HG03442 (cell line): Measurements from ENCODE around the gene CACNA1B.
"Not testable (repeated sequence)": the region's sequence is repeated elsewhere in the genome, so short reads cannot be mapped to it uniquely, and the experiment has no call there.

Experiments
- ATAC-seq: cut with Tn5 transposase; IDR thresholded peaks from one replicate; pipeline ENCODE4 v1.9.1; 2021; ENCODE audit warnings: mild to moderate bottlenecking, moderate library complexity; ENCODE audit not compliant: unreplicated experiment

Gene CACNA1B

DNA sequence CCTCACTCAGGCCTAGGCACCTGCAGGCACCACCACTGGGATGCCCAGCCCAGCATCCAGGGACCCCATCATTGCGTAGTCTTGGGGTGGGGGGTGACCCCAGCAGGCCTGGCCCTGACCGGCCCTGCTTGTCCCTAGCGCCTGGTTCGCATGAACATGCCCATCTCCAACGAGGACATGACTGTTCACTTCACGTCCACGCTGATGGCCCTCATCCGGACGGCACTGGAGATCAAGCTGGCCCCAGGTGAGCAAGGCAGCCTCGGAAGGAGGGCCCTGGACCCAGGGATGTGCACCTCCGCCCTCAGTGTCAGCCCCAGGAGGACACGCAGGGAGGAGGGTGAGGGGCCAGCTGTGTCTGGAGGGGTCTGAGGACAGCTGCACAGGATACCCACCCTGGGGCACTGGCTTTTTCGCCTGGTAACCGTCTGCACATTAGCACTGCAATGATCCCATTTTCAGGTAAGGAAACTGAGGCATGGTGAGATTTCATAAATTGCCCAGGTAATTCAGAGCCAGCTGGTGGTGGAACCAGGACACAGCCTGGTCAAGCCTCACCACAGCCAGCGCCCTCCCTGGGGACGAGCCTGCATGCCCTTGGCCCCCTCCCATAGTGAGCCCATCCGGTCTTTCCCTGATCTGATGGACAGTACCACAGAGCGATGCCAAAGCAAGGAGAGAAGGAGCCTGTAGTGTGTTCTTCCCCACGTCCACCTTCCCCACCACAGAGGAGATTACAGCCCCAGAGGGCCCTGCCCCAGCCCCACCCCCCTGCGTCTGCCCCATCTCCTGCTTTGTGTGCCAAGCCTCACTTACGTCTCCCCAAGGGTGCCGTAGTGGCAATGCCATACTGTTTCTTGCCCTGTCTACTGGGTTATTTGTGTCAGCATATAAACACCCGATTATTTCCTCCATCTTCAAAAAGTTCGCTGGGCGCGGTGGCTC, 228.3 kb downstream of the CACNA1B start:
- ATAC-seq: no peak

DNA sequence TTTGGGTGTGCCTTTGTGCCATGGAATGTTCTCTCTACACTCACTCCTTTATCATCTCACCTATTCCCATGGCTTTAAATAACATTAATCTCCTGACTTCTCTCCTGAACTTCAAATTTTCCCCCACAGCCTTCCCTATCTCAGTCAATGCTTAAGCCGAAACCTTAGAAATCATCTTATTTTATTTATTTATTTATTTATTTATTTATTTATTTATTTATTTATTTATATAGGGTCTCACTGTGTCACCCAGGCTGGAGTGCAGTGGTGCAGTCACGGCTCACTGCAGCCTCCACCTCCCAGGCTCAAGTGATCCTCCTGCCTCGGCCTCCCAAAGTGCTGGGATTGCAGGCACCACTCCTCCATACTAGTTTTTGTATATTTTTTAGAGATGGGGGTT, 229.5 kb downstream of the CACNA1B start:
- not testable (repeated sequence) for ATAC-seq

DNA sequence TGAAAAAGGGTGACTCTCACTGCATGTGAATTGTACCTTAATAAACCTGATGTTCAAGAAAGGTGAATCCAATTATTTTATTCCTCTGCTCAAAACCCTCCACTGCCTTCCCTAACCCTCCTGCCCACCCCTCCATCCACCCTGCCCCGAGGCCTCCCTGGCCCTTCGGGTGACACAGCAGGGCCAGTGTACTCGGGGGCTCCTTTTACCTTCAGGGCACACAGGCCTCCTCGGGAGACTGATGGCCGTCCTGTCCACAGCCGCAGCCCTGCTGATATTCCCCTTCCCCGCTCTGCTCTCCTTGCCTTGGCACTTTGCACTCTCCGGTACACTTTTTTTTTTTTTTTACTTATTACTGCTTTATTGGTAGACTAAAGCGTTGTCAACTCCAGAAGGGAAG, 234.0 kb downstream of the CACNA1B start:
- ATAC-seq: no peak

DNA sequence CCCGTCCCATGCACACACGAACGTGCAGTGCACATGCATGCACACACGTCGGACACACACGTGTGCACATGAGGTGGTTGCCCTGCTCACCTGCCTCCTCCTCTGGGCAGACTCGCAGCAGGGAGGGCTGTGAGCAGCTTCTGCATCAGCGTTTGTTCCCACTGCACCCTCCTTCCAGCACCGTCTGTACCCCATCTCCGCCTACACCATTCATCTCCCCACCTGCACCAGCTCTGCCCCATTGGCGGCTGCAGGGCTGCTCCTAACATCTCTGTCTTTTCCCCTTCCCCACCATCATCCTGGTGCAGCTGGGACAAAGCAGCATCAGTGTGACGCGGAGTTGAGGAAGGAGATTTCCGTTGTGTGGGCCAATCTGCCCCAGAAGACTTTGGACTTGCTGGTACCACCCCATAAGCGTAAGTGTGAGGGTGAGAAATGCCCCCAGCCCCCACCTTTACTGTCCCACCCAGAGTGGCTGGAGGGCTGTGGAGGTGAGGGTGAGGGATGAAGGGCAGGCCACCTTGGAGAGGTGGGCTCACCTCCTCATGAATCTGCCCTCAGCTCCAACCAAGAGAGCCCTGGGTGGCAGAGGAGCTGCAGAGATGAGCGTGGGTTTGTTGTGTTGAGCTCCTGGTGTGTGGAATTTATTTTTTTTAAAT, 234.6 kb downstream of the CACNA1B start:
- no peak for ATAC-seq

DNA sequence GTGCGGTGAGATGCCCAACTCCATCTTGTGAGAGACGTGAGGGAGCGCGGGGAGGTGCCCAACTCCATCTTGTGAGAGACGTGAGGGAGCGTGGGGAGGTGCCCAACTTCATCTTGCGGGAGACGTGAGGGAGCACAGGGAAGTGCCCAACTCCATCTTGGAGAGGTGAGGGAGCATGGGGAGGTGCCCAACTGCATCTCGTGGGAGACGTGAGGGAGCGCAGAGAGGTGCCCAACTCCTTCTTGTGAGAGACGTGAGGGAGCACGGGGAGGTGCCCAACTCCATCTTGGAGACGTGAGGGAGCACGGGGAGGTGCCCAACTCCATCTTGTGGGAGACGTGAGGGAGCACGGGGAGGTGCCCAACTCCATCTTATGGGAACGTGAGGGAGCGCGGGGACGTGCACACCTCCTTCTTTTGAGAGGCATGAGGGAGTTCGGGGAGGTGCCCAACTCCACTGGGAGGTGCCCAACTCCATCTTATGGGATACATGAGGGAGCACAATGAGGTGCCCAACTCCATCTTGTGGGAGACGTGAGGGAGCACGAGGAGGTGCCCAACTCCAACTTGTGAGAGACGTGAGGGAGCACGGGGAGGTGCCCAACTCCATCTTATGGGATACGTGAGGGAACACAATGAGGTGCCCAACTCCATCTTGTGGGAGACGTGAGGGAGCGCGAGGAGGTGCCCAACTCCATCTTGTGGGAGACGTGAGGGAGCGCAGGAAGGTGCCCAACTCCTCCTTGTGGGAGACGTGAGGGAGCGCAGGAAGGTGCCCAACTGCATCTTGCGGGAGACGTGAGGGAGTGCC, 235.4 kb downstream of the CACNA1B start:
- ATAC-seq: no peak

DNA sequence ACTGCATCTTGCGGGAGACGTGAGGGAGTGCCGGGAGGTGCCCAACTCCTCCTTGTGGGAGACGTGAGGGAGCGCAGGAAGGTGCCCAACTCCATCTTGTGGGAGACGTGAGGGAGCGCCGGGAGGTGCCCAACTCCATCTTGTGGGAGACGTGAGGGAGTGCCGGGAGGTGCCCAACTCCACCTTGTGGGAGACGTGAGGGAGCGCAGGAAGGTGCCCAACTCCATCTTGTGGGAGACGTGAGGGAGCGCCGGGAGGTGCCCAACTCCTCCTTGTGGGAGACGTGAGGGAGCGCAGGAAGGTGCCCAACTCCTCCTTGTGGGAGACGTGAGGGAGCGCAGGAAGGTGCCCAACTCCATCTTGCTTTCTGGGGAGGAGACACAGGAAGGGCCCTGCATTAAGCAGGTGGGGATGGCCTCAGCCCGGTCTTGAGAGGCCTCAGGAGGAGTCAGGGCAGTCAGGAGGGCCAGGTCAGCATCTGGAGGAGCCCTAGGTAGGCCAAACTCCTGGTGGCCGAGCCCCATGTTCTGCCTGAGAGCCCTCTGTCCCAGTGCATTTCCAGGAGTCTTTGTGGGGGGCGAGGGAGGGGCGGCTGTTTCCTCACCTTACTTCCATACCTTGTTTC, 236.2 kb downstream of the CACNA1B start:
- ATAC-seq: not testable (repeated sequence)

DNA sequence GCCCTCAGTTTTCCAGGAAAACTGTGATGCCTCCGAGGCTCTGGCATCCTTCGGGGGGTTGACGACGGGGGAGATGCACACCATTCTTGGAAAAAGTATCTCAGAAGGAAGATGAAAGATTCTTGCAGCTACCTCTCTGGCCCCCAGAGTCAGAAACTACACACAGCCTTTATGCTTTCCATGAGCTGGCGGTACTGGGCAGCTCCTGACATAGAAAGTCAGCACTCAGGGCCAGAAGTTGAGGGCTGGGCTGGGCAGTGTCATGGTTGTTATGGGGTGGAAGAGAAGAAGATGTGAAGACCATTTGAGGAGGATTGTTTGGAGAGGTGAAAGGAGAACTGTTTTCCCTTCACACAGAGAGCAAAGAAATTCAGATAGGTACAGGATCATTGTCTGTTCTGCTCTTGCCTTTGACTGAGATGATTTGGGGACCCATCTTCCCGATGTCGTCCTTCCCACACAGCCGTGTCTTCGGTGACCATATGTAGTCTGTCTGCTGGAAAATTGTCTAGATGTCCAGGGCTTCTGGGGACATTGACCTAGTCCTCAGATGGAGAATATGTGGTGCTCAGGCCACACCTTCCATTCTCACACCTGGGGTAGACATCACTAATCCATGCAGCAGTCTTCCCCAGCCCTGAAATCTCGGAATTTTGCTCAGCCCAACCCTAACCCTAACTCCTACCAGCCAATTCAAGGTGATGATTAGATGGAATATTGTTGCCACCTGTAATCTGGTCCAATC, 237.1 kb downstream of the CACNA1B start:
- no peak for ATAC-seq

DNA sequence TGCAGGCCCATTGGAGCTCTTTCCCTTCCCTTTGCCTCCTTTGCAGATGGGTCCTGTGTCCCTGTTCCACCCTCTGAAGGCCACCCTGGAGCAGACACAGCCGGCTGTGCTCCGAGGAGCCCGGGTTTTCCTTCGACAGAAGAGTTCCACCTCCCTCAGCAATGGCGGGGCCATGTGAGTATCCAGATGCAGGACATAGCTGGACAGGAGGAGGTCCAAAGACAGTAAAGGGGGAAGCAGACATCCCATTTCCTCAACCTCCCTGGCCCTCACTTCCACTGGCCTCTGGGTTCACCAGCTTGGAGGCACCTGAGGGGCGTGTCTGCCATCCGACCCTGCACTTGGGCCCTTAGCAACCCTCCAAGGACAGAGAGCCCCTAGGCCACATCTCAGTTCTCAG, 237.9 kb downstream of the CACNA1B start:
- no peak for ATAC-seq

DNA sequence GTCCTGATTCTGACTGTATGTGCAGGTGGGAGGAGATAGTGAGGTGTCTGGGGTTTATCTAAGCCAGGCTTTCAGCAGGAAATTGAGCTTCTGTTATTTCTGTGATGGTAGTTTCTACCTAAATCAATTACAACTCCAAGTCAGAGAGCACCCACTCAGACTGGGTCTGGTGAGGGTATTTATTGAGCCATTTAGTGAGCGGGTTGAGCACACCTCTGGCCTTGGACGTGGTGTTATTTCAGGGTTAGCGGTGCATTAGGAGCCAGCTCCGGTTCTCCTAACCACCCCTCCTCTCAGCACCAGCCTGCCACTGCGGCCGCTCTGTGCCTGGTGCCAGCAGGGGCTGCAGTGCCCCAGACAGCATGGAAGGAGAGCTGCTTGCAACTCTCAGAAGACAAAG, 238.9 kb downstream of the CACNA1B start:
- ATAC-seq: no peak

DNA sequence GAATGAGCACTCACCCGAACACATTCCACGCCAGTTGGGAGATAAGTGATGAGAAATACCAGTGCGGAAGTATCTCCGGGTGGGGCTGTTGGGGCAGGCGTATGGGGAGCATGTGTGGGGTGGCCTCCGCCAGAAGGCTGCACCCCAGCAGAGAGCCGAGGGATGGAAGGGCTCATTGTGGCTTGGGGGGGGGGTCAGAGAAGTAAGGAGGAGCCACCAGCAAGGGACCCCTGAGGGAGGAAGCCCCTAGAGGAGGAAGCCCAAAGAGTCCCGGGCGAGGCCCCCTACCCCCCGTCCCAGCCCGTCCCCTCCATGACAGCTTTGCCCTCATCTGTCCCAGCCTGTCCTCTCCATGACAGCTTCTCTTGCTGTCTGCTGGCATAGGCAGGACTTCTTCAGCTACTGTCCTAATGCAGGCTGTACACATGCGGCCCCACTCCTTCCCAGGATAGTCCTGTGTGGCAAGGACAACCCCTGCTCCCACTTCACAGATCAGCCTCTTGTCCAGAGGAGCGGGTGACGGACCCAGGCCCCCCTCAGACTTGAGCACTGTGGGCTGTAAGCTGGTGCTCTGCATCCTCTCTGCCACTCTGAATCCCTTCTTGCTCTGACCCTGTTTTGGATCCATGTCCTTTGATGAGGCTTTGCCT, 239.6 kb downstream of the CACNA1B start:
- no peak for ATAC-seq

DNA sequence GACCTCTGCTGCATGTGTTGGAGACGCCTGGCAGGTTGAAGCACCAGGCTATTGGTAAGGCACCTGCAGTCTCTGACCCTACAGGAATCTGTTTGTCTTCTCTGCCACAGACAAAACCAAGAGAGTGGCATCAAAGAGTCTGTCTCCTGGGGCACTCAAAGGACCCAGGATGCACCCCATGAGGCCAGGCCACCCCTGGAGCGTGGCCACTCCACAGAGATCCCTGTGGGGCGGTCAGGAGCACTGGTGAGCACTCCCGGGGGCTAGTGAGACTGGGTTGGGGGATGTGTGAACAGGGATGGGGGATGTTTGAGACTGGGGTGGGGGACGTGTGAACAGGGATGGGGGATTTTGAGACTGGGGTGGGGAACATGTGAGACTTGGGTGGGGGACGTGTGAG, 240.3 kb downstream of the CACNA1B start:
- no peak for ATAC-seq

DNA sequence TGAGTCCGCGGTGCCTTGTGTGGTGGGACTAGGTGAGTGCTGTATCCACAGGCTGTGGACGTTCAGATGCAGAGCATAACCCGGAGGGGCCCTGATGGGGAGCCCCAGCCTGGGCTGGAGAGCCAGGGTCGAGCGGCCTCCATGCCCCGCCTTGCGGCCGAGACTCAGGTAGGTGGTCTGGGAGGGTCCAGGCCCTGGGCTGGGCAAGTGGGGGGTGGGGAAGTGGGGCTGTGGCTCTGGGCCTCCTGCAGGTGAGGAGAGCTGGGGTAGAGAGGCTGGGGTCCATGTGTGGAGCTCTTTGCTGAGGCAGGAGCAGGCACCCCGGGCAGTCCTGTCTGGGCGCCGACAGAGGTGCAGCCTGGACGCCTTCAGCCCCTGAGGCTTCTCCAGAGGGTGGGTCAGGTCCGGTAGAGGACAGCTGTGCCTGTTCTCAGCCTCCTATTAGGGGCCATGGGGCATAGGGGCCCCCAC, 241.1 kb downstream of the CACNA1B start:
- no peak for ATAC-seq

DNA sequence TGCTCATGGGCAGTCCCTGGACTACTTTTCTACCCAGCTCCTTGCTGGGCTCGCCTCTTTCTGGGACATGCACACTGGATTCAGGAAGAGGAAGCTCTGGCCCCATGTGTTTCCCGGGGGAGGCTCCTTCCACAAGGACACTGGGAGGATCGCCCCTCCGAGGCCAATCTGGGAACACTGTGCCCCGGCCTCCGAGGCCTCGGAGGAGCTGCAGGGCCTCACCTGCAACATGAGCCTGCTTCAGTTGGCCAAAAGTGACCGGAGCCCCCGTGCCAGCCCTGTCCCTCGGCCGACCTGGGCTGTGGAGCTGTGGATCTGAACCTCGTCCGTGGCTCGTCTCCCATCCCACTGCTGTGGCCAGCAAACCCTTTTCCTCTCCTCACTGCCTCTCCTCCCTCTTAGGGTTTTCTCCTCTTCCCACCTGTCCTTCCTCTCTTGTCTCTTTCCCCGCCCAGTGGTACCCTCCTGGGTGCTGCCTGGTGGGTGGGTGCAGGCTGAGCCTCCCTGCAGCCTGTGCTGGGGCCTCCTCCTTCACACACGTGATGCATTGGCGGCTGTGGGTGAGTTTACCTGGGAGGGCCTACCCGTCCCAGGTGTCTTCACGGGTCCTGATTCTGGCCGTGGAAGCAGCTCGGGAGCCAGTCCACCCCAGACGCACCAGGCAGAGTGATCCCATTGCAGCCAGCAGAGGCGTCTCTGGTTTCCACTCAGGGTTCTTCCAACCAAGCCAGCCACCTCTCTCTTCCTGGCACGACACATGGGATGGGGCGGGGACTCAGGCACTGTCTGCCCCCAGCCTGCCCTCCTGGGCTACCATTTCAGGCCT, 241.8 kb downstream of the CACNA1B start:
- ATAC-seq: no peak

DNA sequence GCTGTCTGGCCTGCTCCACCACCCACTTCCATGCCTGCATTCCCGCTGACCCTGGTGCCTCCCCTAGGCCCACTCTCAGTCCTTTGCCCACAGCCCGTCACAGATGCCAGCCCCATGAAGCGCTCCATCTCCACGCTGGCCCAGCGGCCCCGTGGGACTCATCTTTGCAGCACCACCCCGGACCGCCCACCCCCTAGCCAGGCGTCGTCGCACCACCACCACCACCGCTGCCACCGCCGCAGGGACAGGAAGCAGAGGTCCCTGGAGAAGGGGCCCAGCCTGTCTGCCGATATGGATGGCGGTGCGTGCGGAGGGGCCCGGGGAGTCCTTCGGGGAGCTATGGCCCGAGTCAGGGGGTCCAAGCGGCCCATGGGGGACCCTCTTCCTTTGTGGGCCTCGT, 242.5 kb downstream of the CACNA1B start:
- no peak for ATAC-seq

DNA sequence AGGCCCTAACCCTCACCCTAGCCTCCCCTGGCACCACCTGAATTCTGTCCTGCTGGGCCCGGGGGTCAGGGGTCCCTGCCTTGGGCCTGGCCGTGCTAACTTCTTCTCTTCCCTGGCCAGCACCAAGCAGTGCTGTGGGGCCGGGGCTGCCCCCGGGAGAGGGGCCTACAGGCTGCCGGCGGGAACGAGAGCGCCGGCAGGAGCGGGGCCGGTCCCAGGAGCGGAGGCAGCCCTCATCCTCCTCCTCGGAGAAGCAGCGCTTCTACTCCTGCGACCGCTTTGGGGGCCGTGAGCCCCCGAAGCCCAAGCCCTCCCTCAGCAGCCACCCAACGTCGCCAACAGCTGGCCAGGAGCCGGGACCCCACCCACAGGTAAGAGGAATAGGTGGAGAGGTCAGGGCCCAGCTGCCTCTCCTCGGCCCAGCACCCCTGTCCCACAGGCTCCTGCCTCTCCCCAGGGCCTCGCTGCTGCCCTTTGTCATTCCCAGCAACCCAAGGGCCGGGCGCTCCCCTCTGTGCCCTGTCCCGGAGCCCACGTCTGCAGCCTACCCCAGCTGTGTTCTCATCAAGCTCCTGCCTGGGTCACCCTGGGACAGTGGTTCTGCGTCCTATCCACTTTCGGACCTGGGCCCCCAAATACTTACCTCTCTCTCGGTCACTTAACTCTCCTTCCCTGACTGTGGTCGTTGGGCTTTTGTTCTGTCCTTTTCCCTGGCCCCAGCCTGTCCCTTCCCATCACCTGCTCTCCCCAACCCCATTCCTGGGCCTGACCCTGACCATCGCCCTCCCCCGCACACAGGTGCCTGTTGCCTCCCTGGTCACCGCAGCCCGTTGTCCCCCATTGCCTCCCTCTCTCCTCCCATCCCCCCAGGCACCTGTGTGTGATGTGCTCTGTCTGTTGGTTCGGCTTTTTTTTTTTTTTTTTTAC, 243.2 kb downstream of the CACNA1B start:
- no peak for ATAC-seq

DNA sequence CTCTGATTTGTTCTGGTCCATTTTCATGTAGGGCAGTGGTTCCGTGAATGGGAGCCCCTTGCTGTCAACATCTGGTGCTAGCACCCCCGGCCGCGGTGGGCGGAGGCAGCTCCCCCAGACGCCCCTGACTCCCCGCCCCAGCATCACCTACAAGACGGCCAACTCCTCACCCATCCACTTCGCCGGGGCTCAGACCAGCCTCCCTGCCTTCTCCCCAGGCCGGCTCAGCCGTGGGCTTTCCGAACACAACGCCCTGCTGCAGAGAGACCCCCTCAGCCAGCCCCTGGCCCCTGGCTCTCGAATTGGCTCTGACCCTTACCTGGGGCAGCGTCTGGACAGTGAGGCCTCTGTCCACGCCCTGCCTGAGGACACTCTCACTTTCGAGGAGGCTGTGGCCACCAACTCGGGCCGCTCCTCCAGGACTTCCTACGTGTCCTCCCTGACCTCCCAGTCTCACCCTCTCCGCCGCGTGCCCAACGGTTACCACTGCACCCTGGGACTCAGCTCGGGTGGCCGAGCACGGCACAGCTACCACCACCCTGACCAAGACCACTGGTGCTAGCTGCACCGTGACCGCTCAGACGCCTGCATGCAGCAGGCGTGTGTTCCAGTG, 244.0 kb downstream of the CACNA1B start:
- no peak for ATAC-seq

DNA sequence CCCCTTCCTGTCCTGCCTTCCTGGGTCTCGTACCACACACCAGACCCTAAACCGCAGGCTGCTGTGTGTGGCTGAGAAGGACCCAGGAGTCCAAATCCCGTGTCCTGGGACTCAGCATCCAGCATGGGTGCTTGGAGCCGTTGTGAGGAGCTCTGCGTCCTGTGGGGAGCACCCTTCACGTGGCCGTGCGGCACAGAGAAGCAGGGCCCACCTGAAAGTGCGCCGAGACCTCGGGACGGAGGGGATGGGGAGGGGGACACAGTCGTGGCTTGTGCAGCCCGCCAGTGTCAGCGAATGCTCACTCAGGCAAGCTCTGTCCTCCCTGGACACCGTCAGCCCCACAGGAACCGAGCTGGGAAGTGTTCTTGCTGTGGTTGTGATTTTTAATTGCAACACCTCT, 244.6 kb downstream of the CACNA1B start:
- no peak for ATAC-seq
